NCI-H345 treated with DMSO at 0.1 percent for 48 hours (cell line): ENCODE data around the gene TMEM207.
A peak's percentile ranks its signal among the peaks of the same experiment; 100 is the strongest.
"Not testable (repeated sequence)": the region's sequence is repeated elsewhere in the genome, so short reads cannot be mapped to it uniquely, and the experiment has no call there.

Experiments
- DNase-seq: peaks from one replicate; lab custom pipeline; 2025; ENCODE audit not compliant: unreplicated experiment; lab: John Stamatoyannopoulos, UW

The TMEM207 gene

GRCh38 chr3:190449801-190450200 is at the start of gene TMEM207:
TSS of gene TMEM207 (minus strand) at chr3:190449901. CDS start at chr3:190449809, 92 bp downstream.
- no peak for DNase-seq

- no peak for DNase-seq
These were observed 49.4 kb upstream of the TMEM207 start for GRCh38 chr3:190499122-190499521.

GRCh38 chr3:190498293-190498692 is 48.6 kb upstream of the TMEM207 start:
- DNase-seq, result no peak

- no peak for DNase-seq
These were observed 48.1 kb upstream of the TMEM207 start for GRCh38 chr3:190497811-190498210.

- DNase-seq, result no peak
These were observed 47.2 kb upstream of the TMEM207 start for GRCh38 chr3:190496859-190497258.

- no peak for DNase-seq
These were observed 46.1 kb upstream of the TMEM207 start for GRCh38 chr3:190495796-190496195.

GRCh38 chr3:190495354-190495753 is 45.7 kb upstream of the TMEM207 start:
- DNase-seq, result no peak

- no peak for DNase-seq
These were observed 45.2 kb upstream of the TMEM207 start for GRCh38 chr3:190494907-190495306.

- DNase-seq, result no peak
These were observed 43.3 kb upstream of the TMEM207 start for GRCh38 chr3:190492966-190493365.

- no peak for DNase-seq
These were observed 42.4 kb upstream of the TMEM207 start for GRCh38 chr3:190492129-190492528.

- DNase-seq, result no peak
These were observed 41.9 kb upstream of the TMEM207 start for GRCh38 chr3:190491533-190492054.

- no peak for DNase-seq
These were observed 37.4 kb upstream of the TMEM207 start for GRCh38 chr3:190486908-190487607.

- DNase-seq, result no peak
These were observed 36.8 kb upstream of the TMEM207 start for GRCh38 chr3:190486533-190486864.

GRCh38 chr3:190485830-190486532 is 36.3 kb upstream of the TMEM207 start:
- DNase-seq, result peak; percentile 13

- no peak for DNase-seq
These were observed 32.1 kb upstream of the TMEM207 start for GRCh38 chr3:190481779-190482178.

GRCh38 chr3:190473261-190473660 is 23.6 kb upstream of the TMEM207 start:
- DNase-seq, result not testable (repeated sequence)

- DNase-seq, result no peak
These were observed 18.2 kb upstream of the TMEM207 start for GRCh38 chr3:190467922-190468321.

GRCh38 chr3:190458040-190458439 is 8.3 kb upstream of the TMEM207 start:
- no peak for DNase-seq

- DNase-seq, result no peak
These were observed 7.1 kb upstream of the TMEM207 start for GRCh38 chr3:190456770-190457169.

- no peak for DNase-seq
These were observed 6.1 kb upstream of the TMEM207 start for GRCh38 chr3:190455828-190456227.

- no peak for DNase-seq
These were observed 1.4 kb downstream of the TMEM207 start for GRCh38 chr3:190448256-190448655.

GRCh38 chr3:190446573-190447279 is 3.0 kb downstream of the TMEM207 start:
- DNase-seq, result no peak
